HEK293T (cell line): Measurements from ENCODE around the gene CTNNA1.

Experiments
- CTCF ChIA-PET: fragments of 350-600 bp; formaldehyde crosslinking; extraction: SDS; loops from one replicate; lab custom pipeline; 2021; ENCODE audit warnings: antibody characterized with exemption, inconsistent platforms; lab: Yijun Ruan, JAX
- POLR2A ChIA-PET: fragments of 350-600 bp; formaldehyde crosslinking; extraction: SDS; loops from one replicate; lab custom pipeline; 2020; ENCODE audit warnings: antibody characterized with exemption, inconsistent platforms; lab: Yijun Ruan, JAX
- DNase-seq: peaks from one replicate; pipeline ENCODE4 v3.0.0; 2012; ENCODE audit warnings: mixed read lengths; ENCODE audit errors: extremely low spot score
- ARNT ChIP-seq: fragments of 450-650 bp; IDR thresholded peaks from 2 replicates; pipeline ENCODE4 v1.6.1; 2017; ENCODE audit warnings: mild to moderate bottlenecking
- BHLHE40 ChIP-seq: fragments of 450-650 bp; IDR thresholded peaks from 2 replicates; pipeline ENCODE4 v1.6.1; 2016; ENCODE audit warnings: mild to moderate bottlenecking, moderate library complexity, borderline replicate concordance
- CTBP1 ChIP-seq: fragments of 450-650 bp; IDR thresholded peaks from 2 replicates; pipeline ENCODE4 v1.6.1; 2016; ENCODE audit warnings: borderline replicate concordance
- ELF4 ChIP-seq: fragments of 450-650 bp; IDR thresholded peaks from 2 replicates; pipeline ENCODE4 v1.6.1; 2017; ENCODE audit warnings: antibody characterized with exemption
- FOXA1 ChIP-seq: fragments of 450-650 bp; IDR thresholded peaks from 2 replicates; pipeline ENCODE4 v1.6.1; 2016; ENCODE audit warnings: mild to moderate bottlenecking
- FOXK2 ChIP-seq: fragments of 450-650 bp; IDR thresholded peaks from 2 replicates; pipeline ENCODE4 v1.6.1; 2016; ENCODE audit warnings: mild to moderate bottlenecking
- FOXM1 ChIP-seq: fragments of 450-650 bp; IDR thresholded peaks from 2 replicates; pipeline ENCODE4 v1.6.1; 2017; ENCODE audit warnings: mild to moderate bottlenecking, borderline replicate concordance
- HDGF ChIP-seq: fragments of 450-650 bp; IDR thresholded peaks from 2 replicates; pipeline ENCODE4 v1.6.1; 2017; ENCODE audit warnings: antibody characterized with exemption, borderline replicate concordance
- L3MBTL2 ChIP-seq: fragments of 450-650 bp; conservative IDR thresholded peaks from 2 replicates; pipeline ENCODE4 v1.6.1; 2016; ENCODE audit warnings: mild to moderate bottlenecking
- LEF1 ChIP-seq: fragments of 450-650 bp; IDR thresholded peaks from 2 replicates; pipeline ENCODE4 v1.6.1; 2017; ENCODE audit warnings: mild to moderate bottlenecking, borderline replicate concordance
- NFRKB ChIP-seq: fragments of 450-650 bp; IDR thresholded peaks from 2 replicates; pipeline ENCODE4 v1.6.1; 2016; ENCODE audit warnings: mild to moderate bottlenecking, moderate library complexity
- SP1 ChIP-seq: fragments of 450-650 bp; IDR thresholded peaks from 2 replicates; pipeline ENCODE4 v1.6.1; 2017
- SUZ12 ChIP-seq: fragments of 450-650 bp; IDR thresholded peaks from 2 replicates; pipeline ENCODE4 v1.6.1; 2016; ENCODE audit warnings: mild to moderate bottlenecking
- TARDBP ChIP-seq: fragments of 450-650 bp; IDR thresholded peaks from 2 replicates; pipeline ENCODE4 v1.6.1; 2016
- ZNF384 ChIP-seq: fragments of 450-650 bp; IDR thresholded peaks from 2 replicates; pipeline ENCODE4 v1.6.1; 2016
- TF ChIP-seq, protein P1 (sequence below): fragments of 450-650 bp; IDR thresholded peaks from 2 replicates; pipeline ENCODE4 v1.6.1; 2016

The CTNNA1 gene

DNA sequence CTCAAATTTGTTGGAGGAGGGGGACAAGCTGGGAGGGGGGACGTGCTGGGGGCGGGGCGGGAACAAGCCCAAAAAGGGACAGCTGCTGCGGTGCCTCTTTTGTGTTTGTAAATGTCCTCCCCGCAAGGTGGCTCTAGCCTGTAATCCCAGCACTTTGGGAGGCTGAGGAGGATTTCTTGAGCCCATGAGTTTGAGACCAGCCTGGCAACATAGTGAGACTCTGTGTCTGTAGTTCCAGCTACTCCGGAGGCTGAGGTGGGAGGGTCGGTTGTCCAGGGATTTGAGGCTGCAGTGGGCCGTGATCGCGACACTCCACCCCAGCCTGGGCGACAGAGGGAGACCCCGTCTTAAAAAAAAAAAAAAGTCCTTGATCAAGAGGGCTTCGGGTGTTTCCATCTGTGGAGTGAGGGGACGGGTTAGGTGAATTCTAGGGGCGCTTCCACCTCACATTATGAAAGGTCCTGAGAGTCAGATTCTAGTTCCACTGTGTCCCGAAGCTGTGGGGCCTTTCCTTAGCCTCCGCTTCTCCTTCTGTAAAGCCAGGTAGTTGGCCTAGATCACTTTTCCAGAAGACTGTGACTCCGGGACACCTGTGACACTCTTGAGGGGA lies 779 bp upstream of the CTNNA1 start:
- no peak for TF ChIP-seq SP1
- TF ChIP-seq BHLHE40 = no peak
- TF ChIP-seq, protein P1, sequence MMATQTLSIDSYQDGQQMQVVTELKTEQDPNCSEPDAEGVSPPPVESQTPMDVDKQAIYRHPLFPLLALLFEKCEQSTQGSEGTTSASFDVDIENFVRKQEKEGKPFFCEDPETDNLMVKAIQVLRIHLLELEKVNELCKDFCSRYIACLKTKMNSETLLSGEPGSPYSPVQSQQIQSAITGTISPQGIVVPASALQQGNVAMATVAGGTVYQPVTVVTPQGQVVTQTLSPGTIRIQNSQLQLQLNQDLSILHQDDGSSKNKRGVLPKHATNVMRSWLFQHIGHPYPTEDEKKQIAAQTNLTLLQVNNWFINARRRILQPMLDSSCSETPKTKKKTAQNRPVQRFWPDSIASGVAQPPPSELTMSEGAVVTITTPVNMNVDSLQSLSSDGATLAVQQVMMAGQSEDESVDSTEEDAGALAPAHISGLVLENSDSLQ = no peak
- TF ChIP-seq L3MBTL2 = no peak
- no peak for TF ChIP-seq ZNF384
- TF ChIP-seq HDGF = no peak
- TF ChIP-seq FOXA1 = no peak
- no peak for TF ChIP-seq FOXM1
- no peak for TF ChIP-seq ELF4
- TF ChIP-seq FOXK2 = no peak
- no peak for TF ChIP-seq NFRKB
- TF ChIP-seq SUZ12 = no peak
- no peak for TF ChIP-seq TARDBP
- TF ChIP-seq ARNT = no peak
- POLR2A ChIA-PET = interaction anchor here (0.7 to 2.6 kb wide), 5 partner anchors 11 to 542 kb away, joined by 3 to 6 read pairs (median 3); partner anchors contain the start of genes ETF1 and HSPA9
- DNase-seq = peak; percentile 39
- CTCF ChIA-PET = interaction anchor here (0.7 to 1.0 kb wide), 2 partner anchors 27 to 160 kb away, joined by 3 read pairs; no protein-coding TSS in a partner anchor

DNA sequence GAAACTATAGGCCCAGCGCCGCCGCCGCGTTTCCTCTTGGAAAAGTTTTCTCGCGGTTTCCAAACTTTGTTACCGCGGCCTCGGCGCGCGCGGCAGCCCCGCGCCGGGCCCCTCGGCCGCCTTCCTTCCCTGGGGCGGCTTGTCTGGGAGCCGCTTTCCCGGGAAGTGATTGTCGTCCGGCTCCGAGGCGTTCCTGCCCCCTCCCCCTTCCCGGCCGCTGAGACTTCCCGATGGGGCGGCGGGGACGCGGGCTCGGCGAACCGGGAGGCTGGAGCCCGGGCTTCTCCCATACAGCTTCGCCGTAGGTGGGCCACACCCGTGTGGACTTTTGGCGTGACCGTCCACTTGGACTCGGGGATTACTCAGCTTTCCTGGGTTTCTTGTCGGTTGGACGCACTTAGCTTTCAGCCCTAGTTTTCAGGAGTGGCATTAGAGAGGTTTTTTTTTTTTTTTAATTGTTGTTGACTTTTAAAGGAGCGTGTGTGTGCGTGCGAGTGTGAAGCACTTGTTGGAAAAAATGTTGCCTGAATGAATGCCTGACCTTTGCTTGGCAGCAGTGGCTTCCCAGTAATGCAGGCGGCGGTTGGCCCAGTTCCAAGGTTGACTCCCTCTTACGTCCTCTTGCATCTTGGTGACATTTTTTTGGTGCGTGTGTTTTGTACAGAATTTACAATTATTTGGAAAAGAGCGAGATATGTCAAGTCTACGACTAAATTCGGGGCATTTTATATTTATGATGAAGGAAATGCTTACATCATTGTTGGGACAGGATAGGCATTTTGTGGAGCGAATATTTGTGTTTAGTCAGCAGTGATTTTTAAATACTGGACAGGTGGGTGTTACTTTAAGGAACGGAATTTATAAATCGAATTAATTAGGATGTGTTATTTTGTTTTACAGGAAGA lies 821 bp downstream of the CTNNA1 start:
- CTCF ChIA-PET = interaction anchor here (0.6 kb wide), 1 partner anchor 16 kb away, joined by 3 read pairs; no protein-coding TSS in a partner anchor
- peak; percentile 64 for DNase-seq
- peak; percentile 76 for TF ChIP-seq ZNF384
- peak; percentile 52; the same call in 1 of the 2 replicates for TF ChIP-seq ARNT
- TF ChIP-seq FOXM1 = no peak
- POLR2A ChIA-PET = interaction anchor here (1.0 to 2.6 kb wide), 3 partner anchors 29 to 179 kb away, joined by 3 to 6 read pairs (median 4); partner anchors contain the start of gene HSPA9

DNA sequence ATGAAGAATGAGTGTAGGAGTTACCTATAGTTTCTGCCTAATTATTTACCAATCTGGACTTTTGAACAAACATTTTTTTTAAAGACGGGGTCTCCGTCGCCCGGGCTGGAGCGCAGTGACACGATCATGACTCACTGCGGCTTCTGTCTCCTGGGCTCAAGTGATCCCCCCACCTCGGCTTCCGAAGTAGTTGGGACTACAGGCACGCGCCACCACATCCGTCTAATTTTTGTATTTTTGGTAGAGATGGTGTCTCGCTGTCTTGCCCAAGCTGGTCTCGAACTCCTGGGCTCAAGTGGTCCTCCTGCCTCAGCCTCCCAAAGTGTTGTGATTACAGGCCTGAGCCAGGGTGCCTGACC lies 1.5 kb downstream of the CTNNA1 start:
- CTCF ChIA-PET = interaction anchor here (0.6 kb wide), 1 partner anchor 766 kb away, joined by 3 read pairs; no protein-coding TSS in a partner anchor
- TF ChIP-seq HDGF (no peak), LEF1 (no peak), CTBP1 (no peak), ARNT (no peak), TARDBP (no peak), FOXA1 (no peak), FOXM1 (no peak), SUZ12 (no peak), BHLHE40 (no peak), SP1 (no peak), ZNF384 (no peak), NFRKB (no peak), L3MBTL2 (no peak), ELF4 (no peak), FOXK2 (no peak)
- TF ChIP-seq, protein P1 = no peak
- POLR2A ChIA-PET = no interaction called here
- no peak for DNase-seq

DNA sequence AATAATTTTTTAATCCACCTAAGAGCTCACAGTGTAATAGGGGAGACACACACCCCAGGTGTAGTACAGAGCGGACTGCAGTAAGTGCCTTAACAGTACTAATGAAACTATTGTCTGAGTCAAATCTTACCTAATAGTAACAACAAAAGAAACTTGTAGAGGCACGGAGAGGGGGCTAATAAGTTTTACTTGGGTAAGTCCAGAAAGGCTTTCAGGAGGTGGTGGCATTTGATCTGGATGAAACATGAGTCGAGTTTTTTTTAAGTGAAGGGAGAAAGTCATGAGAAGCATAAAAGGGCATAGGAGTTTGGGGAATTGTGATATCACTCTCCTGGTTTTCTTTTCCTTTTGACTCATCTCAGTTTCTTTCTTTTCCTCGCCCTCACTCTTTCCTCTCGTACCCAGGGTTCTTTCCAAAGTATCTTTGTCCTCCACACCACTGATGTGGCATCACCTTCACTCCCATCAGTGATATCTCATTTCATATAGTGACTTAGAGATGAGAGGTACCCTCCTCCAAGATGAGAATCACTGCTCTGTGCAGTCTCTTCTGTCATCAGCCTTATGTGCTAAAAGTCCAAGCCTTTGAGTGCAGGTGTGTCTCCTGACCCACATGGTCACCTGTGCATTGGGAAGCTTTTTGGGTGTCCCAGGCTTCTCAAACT lies 2.0 kb downstream of the CTNNA1 start:
- ChIA-PET CTCF (interaction anchor here (0.6 kb wide), 1 partner anchor 766 kb away, joined by 3 read pairs; no protein-coding TSS in a partner anchor), POLR2A (no interaction called here)
- TF ChIP-seq HDGF (no peak), TARDBP (no peak), FOXK2 (no peak), L3MBTL2 (no peak), NFRKB (no peak), ZNF384 (no peak), ELF4 (no peak), CTBP1 (no peak), BHLHE40 (no peak), FOXM1 (no peak), SUZ12 (no peak), LEF1 (no peak), SP1 (no peak), ARNT (no peak), FOXA1 (no peak)
- TF ChIP-seq, protein P1 = no peak
- no peak for DNase-seq

DNA sequence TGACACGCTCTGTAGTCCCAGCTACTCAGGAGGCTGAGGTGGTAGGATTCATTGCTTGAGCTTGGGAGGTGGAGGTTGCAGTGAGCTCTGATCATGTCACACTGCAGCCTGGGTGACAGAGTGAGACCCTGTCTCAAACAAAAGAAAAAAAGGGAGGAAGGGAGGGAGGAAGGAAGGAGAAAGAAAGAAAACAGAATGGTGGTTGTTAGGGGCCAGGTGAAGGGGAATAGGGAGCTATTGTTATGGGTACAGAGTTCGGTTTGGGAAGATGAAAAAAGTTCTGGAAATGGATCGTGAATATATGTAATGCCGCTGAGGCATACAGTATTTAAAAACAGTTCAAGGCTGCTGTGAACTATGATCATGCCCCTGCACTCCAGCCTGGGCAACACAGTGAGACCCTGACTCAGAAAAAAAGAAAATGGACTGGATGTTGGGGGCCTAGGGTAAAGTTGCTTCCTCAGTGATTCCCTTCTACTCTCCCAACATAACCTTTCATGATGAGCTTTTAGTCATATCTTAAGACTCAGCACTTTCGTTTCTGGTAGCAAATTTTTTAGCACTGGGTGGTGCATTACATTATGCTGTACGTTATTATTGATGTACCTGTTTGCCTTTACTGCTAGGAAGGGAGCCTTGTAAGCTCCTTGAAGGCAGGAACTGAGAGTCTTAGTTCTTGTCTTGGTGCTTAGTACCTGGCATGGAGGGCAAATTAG lies 4.0 kb downstream of the CTNNA1 start:
- POLR2A ChIA-PET = interaction anchor here (0.7 kb wide), 1 partner anchor 25 kb away, joined by 3 read pairs; no protein-coding TSS in a partner anchor
- CTCF ChIA-PET = interaction anchor here (0.6 to 1.0 kb wide), 4 partner anchors 19 to 381 kb away, joined by 3 to 5 read pairs (median 3); no protein-coding TSS in a partner anchor
- no peak for DNase-seq
- TF ChIP-seq FOXA1 (no peak), NFRKB (no peak), BHLHE40 (no peak), ZNF384 (no peak), TARDBP (no peak), HDGF (no peak), FOXM1 (no peak), LEF1 (no peak)
